ENCODE results near the gene EFR3B. TPM values are rescaled to one million over a fixed set of nuclear protein-coding genes. Genes with fewer than 3 reads are reported as not detected.
A peak's percentile ranks its signal among the peaks of the same experiment; 100 is the strongest.

Gene EFR3B
- total RNA-seq, 3 donors from 2014 or later (not counting 1 experiment from before 2014, with no cell fraction given) = 0.05 TPM; not detected in 2

GRCh38 chr2:25201265-25201664 lies 159.4 kb downstream of the EFR3B start:
- H3K27ac Mint-ChIP-seq = no peak overlapping the region
- H3K36me3 Mint-ChIP-seq = no peaks in the 10 kb centered on the region
- Histone ChIP-seq H3K4me1 (ENCODE audit: control insufficient read depth, insufficient read depth, low read length) (peaks cover 23% of the 10 kb centered on the region), H3K9me3 (ENCODE audit: control insufficient read depth, insufficient read depth, low read length) (no peaks in the 10 kb centered on the region), H3K27ac (ENCODE audit: low read length) (no peak overlapping the region), H3K36me3 (ENCODE audit: control insufficient read depth, insufficient read depth, low read length) (no peaks in the 10 kb centered on the region), H3K4me3 (ENCODE audit: low read length) (no peak overlapping the region), H3K27me3 (ENCODE audit: control insufficient read depth, insufficient read depth, low read length) (no peaks in the 10 kb centered on the region)
- no peaks in the 10 kb centered on the region for H3K4me1 Mint-ChIP-seq
- H3K9me3 Mint-ChIP-seq = no peaks in the 10 kb centered on the region
- peaks cover 0 to 2% of the 10 kb centered on the region in 2 donors for H3K27me3 Mint-ChIP-seq (ENCODE audit: low read depth in 2 of 2)
- 83% methylated on average over 6 of the region's 6 CpGs for WGBS (ENCODE audit: insufficient coverage)
- intact Hi-C loops (cut with micrococcal nuclease) = no loop called here
- no peak overlapping the region for H3K4me3 Mint-ChIP-seq
- TF ChIP-seq CTCF (IDR thresholded peaks at IDR 0.05) = no peak
- ATAC-seq = no peak
- DNase-seq = no peak

- Mint-ChIP-seq H3K4me3 (no peak overlapping the region), H3K27ac (no peak overlapping the region)
These were observed 159.9 kb downstream of the EFR3B start for GRCh38 chr2:25201794-25202193.

GRCh38 chr2:25202275-25202674 lies 160.4 kb downstream of the EFR3B start:
- Histone ChIP-seq H3K9me3 (ENCODE audit: control insufficient read depth, insufficient read depth, low read length) (no peaks in the 10 kb centered on the region), H3K27ac (ENCODE audit: low read length) (no peak overlapping the region), H3K36me3 (ENCODE audit: control insufficient read depth, insufficient read depth, low read length) (no peaks in the 10 kb centered on the region), H3K4me1 (ENCODE audit: control insufficient read depth, insufficient read depth, low read length) (peaks cover 27% of the 10 kb centered on the region), H3K27me3 (ENCODE audit: control insufficient read depth, insufficient read depth, low read length) (no peaks in the 10 kb centered on the region), H3K4me3 (ENCODE audit: low read length) (no peak overlapping the region)
- no peak overlapping the region for H3K27ac Mint-ChIP-seq
- no peaks in the 10 kb centered on the region for H3K36me3 Mint-ChIP-seq
- H3K4me1 Mint-ChIP-seq = no peaks in the 10 kb centered on the region
- 19% methylated on average over 9 of the region's 11 CpGs for WGBS (ENCODE audit: insufficient coverage)
- no peak for DNase-seq
- ATAC-seq = no peak
- intact Hi-C loops (cut with micrococcal nuclease) = no loop called here
- peaks cover 0 to 2% of the 10 kb centered on the region in 2 donors for H3K27me3 Mint-ChIP-seq (ENCODE audit: low read depth in 2 of 2)
- H3K9me3 Mint-ChIP-seq = no peaks in the 10 kb centered on the region
- H3K4me3 Mint-ChIP-seq = no peak overlapping the region
- TF ChIP-seq CTCF (IDR thresholded peaks at IDR 0.05) = no peak

More at GRCh38 chr2:25201794-25202193, 159.9 kb downstream of the EFR3B start:
- Histone ChIP-seq H3K4me3 (ENCODE audit: low read length) (no peak overlapping the region), H3K36me3 (ENCODE audit: control insufficient read depth, insufficient read depth, low read length) (no peaks in the 10 kb centered on the region), H3K4me1 (ENCODE audit: control insufficient read depth, insufficient read depth, low read length) (peaks cover 23% of the 10 kb centered on the region), H3K27me3 (ENCODE audit: control insufficient read depth, insufficient read depth, low read length) (no peaks in the 10 kb centered on the region), H3K9me3 (ENCODE audit: control insufficient read depth, insufficient read depth, low read length) (no peaks in the 10 kb centered on the region), H3K27ac (ENCODE audit: low read length) (no peak overlapping the region)
- Mint-ChIP-seq H3K4me1 (no peaks in the 10 kb centered on the region), H3K36me3 (no peaks in the 10 kb centered on the region), H3K27me3 (ENCODE audit: low read depth in 2 of 2) (peaks cover 0 to 2% of the 10 kb centered on the region in 2 donors), H3K9me3 (no peaks in the 10 kb centered on the region)
- no peak for ATAC-seq
- no peak for DNase-seq
- 90% methylated on average over 7 of the region's 7 CpGs for WGBS (ENCODE audit: insufficient coverage)
- intact Hi-C loops (cut with micrococcal nuclease) = no loop called here
- no peak for TF ChIP-seq CTCF (IDR thresholded peaks at IDR 0.05)

- Histone ChIP-seq H3K27ac (ENCODE audit: low read length) (no peak overlapping the region), H3K4me3 (ENCODE audit: low read length) (peak overlapping the region; percentile 6), H3K36me3 (ENCODE audit: control insufficient read depth, insufficient read depth, low read length) (no peaks in the 10 kb centered on the region), H3K9me3 (ENCODE audit: control insufficient read depth, insufficient read depth, low read length) (no peaks in the 10 kb centered on the region), H3K27me3 (ENCODE audit: control insufficient read depth, insufficient read depth, low read length) (no peaks in the 10 kb centered on the region), H3K4me1 (ENCODE audit: control insufficient read depth, insufficient read depth, low read length) (peaks cover 28% of the 10 kb centered on the region)
- no peak for TF ChIP-seq CTCF (IDR thresholded peaks at IDR 0.05)
- ATAC-seq = peak; percentile 36 to 70 (median 66)
- WGBS (ENCODE audit: insufficient coverage) = 52% methylated on average over 59 of the region's 59 CpGs
- peak; percentile 21 to 27 for DNase-seq
- intact Hi-C loops (cut with micrococcal nuclease) = no loop called here
- Mint-ChIP-seq H3K9me3 (no peaks in the 10 kb centered on the region), H3K4me1 (peaks cover 3% of the 10 kb centered on the region in 2 donors), H3K27ac (peak overlapping the region in 1 of 2 donors; percentile 27), H3K4me3 (peak overlapping the region; percentile 37), H3K36me3 (no peaks in the 10 kb centered on the region), H3K27me3 (ENCODE audit: low read depth in 2 of 2) (no peaks in the 10 kb centered on the region)
These were observed 162.4 kb downstream of the EFR3B start for GRCh38 chr2:25204190-25204838.
